ENCODE results near the gene PODNL1.
"Not testable (repeated sequence)": the region's sequence is repeated elsewhere in the genome, so short reads cannot be mapped to it uniquely, and the experiment has no call there.

PODNL1 gene

GRCh38 chr19:13938301-13939064 lies at the start of gene PODNL1:
Gene PODNL1 (minus strand): TSS chr19:13938417. CDS start chr19:13938181, 236 bp downstream.
- DNase-seq = no peak

GRCh38 chr19:13987101-13987890 lies 49.1 kb upstream of the PODNL1 start:
- peak; percentile 15 for DNase-seq

GRCh38 chr19:13986348-13986904 lies 48.2 kb upstream of the PODNL1 start:
- peak; percentile 99 for DNase-seq

GRCh38 chr19:13985771-13986347 lies 47.6 kb upstream of the PODNL1 start:
- no peak for DNase-seq

DNA sequence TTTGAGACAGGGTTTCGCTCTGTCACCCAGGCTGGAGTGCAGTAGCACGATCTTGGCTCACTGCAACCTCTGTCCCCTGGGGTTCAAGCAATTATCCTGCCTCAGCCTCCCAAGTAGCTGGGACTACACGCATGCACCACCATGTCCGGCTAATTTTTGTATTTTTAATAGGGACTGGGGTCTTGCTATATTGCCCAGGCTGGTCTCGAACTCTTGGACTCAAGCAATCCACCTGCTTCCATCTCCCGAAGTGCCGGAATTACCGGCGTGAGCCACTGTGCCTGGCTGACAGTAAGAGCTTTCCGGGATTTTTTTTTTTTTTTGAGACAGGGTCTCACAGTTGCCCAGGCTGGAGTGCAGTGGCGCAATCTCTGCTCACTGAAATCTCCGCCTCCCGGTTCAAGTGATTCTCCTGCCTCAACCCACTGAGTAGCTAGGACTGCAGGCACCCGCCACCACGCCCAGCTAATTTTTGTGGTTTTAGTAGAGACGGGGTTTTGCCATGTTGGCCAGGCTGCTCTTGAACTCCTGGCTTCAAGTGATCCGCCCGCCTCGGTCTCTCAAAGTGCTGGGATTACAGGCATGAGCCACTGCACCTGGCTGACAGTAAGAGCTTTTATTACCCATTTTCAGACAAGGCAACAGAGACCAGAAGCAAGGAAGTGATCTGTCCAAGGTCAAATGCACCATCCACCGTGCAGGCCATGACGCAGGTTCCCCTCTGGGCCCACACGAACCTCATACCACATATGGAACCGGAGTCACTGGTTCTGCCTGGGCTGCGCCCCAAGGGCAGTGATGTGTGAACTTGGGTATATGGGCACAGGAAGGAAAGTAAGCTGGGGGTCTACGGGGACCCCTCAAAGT lies 46.9 kb upstream of the PODNL1 start:
- DNase-seq = peak; percentile 68

GRCh38 chr19:13984186-13984585 lies 46.0 kb upstream of the PODNL1 start:
- DNase-seq = no peak

DNA sequence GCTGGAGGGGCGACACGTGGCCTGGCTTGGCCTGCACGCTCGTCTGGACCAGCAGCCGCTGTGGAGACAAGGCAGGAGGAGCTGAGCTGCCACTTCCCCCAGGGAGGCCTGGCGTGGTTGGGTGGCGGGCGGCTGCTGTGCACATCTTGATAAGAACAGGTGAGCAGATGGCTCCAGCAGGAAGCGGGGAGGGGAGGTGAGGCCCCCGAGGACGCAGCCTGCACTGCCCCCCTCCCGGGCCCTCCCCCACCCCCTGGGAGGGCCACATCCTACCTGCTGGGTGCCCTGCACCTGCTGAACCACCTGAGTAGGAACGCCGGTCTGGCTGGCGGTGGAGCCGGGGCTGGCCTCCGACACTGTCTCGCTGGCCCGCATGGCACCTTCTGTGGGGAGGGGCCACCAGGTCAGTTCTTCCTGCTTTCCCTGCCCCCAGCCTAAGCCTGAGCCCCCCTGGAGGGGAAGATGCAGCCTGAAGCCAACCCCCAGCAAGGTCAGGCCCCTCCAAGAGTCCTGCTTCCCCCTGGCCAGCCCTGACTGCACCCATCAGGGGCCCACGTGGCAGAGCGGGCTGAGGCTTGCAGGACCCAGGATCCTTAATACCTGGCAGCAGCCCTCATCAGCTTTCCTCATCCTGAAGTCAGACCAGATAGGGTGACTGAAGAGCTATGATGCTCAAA lies 45.1 kb upstream of the PODNL1 start:
- DNase-seq = no peak

DNA sequence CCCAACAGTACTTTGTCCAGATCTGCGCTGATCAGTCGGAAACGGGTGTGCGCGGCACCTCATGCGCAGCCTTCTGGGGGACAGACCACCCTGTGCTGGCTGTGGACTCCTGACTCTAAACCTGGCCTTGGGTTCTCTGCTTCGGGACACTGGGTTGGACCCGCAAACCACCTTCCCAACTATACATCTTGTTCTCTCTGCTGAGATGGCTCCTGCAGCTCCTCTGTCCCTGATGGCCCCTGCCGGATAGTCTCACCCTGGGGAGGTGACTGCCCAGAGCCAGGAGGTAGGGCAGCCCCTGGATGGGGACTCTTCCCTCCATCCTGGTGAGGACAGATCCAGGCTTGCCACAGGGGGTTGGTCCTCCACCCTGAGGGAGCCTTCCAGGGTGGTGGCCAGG lies 44.6 kb upstream of the PODNL1 start:
- no peak for DNase-seq

DNA sequence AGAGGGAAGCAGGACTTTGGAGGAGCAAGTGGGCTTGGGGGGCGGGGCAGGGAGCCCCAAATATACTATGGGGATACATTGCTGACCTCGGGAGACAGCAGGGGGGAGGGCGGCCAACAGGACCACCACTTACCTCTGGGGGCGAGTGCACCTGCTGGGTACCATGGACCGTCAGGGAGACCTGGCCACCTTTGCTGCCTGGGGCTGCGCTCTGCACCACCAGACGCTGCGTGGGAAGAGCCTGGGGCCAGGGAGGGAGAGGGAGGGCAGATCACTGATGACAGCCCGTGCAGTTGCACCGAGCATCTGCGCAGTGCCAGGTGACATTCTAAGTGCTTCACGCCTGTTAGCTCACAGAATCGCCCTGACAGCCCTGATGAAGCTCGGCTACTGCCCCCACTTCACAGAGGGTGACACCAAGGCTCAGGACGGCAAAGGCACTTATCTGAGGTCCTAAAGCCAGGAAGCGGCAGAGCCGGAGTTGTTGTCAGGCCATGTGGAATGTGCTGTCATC lies 43.8 kb upstream of the PODNL1 start:
- no peak for DNase-seq

DNA sequence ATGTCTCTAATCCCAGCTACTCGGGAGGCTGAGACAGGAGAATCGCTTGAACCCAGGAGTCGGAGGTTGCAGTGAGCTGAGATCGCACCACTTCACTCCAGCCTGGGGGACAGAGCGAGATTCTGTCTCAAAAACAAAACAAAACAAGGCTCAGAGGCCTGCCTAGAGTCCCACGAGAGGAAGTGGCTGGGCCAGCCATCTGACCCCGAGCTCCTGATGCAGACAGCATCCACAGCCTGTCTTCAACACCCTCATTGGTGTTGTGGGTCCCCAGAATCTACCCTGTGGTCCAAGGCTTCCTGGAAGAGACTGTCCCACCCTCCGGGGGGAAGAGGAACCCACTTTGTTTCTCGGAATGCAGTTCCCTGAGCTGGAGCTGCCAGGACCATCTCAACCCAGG lies 43.2 kb upstream of the PODNL1 start:
- DNase-seq = no peak

- DNase-seq = no peak
These were observed 42.8 kb upstream of the PODNL1 start for GRCh38 chr19:13981021-13981420.

DNA sequence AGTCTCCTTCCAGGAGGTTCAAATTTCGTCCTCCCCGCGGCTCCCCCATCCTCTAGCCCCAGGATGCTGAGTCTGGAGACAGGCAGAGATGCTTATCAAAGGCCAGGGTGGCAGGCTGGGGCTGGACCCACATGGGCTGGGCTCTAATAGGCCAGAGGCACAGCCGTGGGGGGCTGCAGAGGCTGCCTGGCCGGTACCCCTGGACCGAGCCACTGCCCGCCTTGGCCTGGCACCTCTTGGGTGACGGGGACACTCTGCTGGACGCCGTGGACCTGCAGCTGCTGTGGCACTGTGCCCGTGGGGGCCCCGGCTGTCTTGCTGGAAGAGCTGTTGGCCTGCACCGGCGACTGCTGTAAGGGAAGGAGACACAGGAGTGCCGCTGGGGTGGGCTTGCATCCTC lies 42.1 kb upstream of the PODNL1 start:
- no peak for DNase-seq

GRCh38 chr19:13979686-13980085 lies 41.5 kb upstream of the PODNL1 start:
- no peak for DNase-seq

GRCh38 chr19:13979244-13979615 lies 41.0 kb upstream of the PODNL1 start:
- no peak for DNase-seq

- no peak for DNase-seq
These were observed 40.4 kb upstream of the PODNL1 start for GRCh38 chr19:13978351-13979243.

GRCh38 chr19:13977803-13978202 lies 39.6 kb upstream of the PODNL1 start:
- DNase-seq = no peak

DNA sequence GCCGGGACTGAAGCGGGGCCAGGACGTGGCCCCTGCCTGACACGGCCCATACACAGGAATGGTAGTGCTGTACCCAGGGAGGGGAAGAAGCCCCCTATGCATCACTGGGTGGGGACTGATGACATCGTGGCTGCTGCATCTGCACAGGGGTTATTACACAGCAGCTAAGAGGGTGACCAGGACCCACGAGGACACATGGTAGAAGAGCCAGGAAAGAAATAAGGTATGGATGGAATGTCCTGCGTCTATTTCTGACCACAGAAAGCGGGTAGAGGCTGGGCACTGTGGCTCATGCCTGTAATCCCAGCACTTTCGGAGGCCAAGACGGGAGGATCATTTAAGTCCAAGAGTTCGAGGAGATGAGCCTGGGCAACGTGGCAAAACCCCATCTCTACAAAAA lies 38.2 kb upstream of the PODNL1 start:
- DNase-seq = no peak

- no peak for DNase-seq
These were observed 37.7 kb upstream of the PODNL1 start for GRCh38 chr19:13975870-13976269.

DNA sequence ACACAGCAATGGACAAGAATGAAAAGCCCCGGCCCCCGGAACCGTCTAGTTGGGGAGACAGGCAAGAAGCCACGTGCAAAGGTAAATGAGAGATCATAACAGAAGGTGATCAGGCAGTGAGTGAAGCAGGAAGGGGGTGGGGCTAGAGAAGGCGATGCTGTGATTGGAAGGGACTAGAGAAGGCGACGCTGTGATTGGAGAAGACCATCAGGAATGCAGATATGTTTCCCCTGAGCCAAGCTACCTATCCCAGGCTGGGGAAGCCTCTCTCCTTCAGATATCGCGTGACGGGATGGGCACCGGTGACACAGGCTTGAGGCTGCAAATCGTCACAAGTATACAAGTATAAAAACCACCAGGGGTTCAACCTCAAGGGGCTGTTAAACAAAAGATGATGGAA lies 35.9 kb upstream of the PODNL1 start:
- DNase-seq = no peak

- DNase-seq = not testable (repeated sequence)
These were observed 35.3 kb upstream of the PODNL1 start for GRCh38 chr19:13973479-13973878.
